GM13977 (cell line): ENCODE measurements around the gene IPO4.

Experiments used
- DNase-seq: peaks from one replicate; pipeline ENCODE4 v3.0.0; 2012; ENCODE audit warnings: low spot score
- in situ Hi-C: fragments of 300-500 bp; cut with MboI; formaldehyde crosslinking; loops from one replicate; pipeline ENCODE4 v1.12.0; 2022; ENCODE audit warnings: low sequenced_read_pairs, low pct_unique_long_range_greater_than_20kb, mixed read lengths, inconsistent platforms; ENCODE audit not compliant: unreplicated experiment
- TF ChIP-seq, protein P1 (sequence below): IDR thresholded peaks from 2 replicates; pipeline ENCODE4 v1.5.1; 2012; ENCODE audit warnings: mild to moderate bottlenecking, control low read depth; ENCODE audit not compliant: insufficient read depth; ENCODE audit errors: extremely low read depth, missing control alignments

Gene IPO4

GRCh38 chr14:24135834-24136683 is 52.6 kb downstream of the IPO4 start, which contains the start of gene PSME1:
TSS of gene PSME1 (plus strand) at chr14:24136194. CDS start at chr14:24136263, 69 bp downstream.
- TF ChIP-seq, protein P1, sequence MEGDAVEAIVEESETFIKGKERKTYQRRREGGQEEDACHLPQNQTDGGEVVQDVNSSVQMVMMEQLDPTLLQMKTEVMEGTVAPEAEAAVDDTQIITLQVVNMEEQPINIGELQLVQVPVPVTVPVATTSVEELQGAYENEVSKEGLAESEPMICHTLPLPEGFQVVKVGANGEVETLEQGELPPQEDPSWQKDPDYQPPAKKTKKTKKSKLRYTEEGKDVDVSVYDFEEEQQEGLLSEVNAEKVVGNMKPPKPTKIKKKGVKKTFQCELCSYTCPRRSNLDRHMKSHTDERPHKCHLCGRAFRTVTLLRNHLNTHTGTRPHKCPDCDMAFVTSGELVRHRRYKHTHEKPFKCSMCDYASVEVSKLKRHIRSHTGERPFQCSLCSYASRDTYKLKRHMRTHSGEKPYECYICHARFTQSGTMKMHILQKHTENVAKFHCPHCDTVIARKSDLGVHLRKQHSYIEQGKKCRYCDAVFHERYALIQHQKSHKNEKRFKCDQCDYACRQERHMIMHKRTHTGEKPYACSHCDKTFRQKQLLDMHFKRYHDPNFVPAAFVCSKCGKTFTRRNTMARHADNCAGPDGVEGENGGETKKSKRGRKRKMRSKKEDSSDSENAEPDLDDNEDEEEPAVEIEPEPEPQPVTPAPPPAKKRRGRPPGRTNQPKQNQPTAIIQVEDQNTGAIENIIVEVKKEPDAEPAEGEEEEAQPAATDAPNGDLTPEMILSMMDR = no peak
- in situ Hi-C loops = no loop called here
- DNase-seq = peak; percentile 98

GRCh38 chr14:24135584-24135833 is 53.1 kb downstream of the IPO4 start:
- in situ Hi-C loops = no loop called here
- TF ChIP-seq, protein P1 = no peak
- no peak for DNase-seq

- TF ChIP-seq, protein P1 = no peak
- in situ Hi-C loops = no loop called here
- no peak for DNase-seq
These were observed 54.9 kb downstream of the IPO4 start for GRCh38 chr14:24133735-24134134.

DNA sequence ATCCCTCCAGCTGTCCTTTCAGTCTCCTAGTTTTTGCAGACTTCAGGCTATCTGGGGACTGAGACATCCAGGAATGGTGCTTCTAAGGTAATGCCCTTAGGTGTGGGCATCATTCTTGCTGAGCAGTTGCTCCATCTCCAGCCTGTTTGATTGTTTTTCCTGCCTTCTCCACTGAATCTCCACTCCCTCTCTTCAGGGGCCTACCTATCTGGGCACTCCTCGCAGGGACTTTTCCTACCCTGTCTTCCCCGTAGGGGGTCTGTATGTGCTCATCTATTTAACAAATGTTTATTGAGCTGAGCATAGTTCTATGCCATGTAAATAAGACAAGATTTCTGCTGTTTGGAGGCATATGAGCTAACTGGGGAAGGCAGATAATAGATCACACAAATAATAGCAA is 55.6 kb downstream of the IPO4 start:
- in situ Hi-C loops = no loop called here
- no peak for DNase-seq
- TF ChIP-seq, protein P1 = no peak

DNA sequence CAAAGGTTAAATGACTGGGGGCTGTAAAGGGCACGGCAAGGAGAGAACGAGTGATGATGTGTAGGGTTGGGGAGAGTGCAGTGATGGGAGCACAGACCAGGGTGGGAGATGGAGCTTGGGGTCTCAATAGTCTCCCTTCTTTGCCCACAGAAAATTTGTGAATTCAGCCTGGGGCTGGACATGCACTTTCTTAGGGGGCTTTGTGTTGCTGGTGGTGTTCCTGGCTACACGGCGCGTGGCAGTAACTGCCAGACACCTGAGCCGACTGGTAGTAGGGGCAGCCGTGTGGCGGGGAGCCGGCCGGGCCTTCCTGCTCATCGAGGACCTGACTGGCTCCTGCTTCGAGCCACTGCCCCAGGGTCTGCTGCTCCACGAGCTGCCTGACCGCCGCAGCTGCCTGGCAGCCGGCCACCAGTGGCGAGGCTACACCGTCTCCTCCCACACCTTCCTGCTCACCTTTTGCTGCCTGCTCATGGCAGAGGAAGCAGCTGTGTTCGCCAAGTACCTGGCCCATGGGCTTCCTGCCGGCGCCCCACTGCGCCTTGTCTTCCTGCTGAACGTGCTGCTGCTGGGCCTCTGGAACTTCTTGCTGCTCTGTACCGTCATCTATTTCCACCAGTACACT is 56.4 kb downstream of the IPO4 start:
- DNase-seq = no peak
- TF ChIP-seq, protein P1 = no peak
- in situ Hi-C loops = no loop called here

DNA sequence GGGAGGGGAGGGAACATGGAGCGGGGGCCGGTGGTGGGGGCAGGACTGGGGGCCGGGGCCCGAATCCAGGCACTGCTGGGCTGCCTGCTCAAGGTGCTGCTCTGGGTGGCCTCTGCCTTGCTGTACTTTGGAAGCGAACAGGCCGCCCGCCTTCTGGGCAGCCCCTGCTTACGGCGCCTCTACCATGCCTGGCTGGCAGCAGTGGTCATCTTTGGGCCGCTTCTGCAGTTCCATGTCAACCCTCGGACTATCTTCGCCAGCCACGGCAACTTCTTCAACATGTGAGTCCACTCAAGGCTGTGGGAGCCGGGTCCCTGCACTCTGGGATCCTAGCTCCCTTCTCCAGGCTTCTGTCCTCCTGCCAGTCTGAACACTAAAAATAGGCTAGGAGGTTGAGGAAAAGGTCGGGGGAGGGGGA is 57.1 kb downstream of the IPO4 start:
- in situ Hi-C loops = no loop called here
- DNase-seq = no peak
- TF ChIP-seq, protein P1 = no peak
